ENCODE measurements around the gene LYL1. TPM values are rescaled to one million over a fixed set of nuclear protein-coding genes. Genes with fewer than 3 reads are reported as not detected.

The LYL1 gene
- total RNA-seq, 1 experiment from 2014 or later, result 0.59 TPM

- no peak overlapping the region for H3K4me3 ChIP-seq (ENCODE audit: low read depth, low read length)
- Mint-ChIP-seq H3K27me3 (ENCODE audit: insufficient read depth, unreplicated experiment) (peaks cover 12% of the 10 kb centered on the region), H3K36me3 (ENCODE audit: insufficient read depth, unreplicated experiment) (no peaks in the 10 kb centered on the region), H3K9me3 (ENCODE audit: unreplicated experiment) (no peaks in the 10 kb centered on the region), H3K27ac (ENCODE audit: unreplicated experiment) (no peak overlapping the region), H3K4me1 (ENCODE audit: low read depth, unreplicated experiment) (peaks cover 4% of the 10 kb centered on the region), H3K4me3 (ENCODE audit: unreplicated experiment) (no peak overlapping the region)
- H3K4me1 ChIP-seq, result no peaks in the 10 kb centered on the region
- intact Hi-C loops (cut with micrococcal nuclease; ENCODE audit: unreplicated experiment), result no loop called here
- H3K9me3 ChIP-seq, result no peaks in the 10 kb centered on the region
- no peak for DNase-seq
- TF ChIP-seq CTCF (IDR thresholded peaks at IDR 0.05; ENCODE audit: insufficient read depth in 1 of 2, low read depth in 1 of 2, low read length in 1 of 2, severe bottlenecking in 1 of 2, unreplicated experiment in 1 of 2), result no peak
- CTCF ChIA-PET, result interaction anchor here (1.1 kb wide), 1 partner anchor 121 kb away, joined by 3 read pairs; no protein-coding TSS in a partner anchor
- H3K27me3 ChIP-seq (replicated peaks; ENCODE audit: control insufficient read depth, insufficient read depth, low read length), result no peaks in the 10 kb centered on the region; the same call in none of the 2 replicates
- H3K36me3 ChIP-seq (ENCODE audit: control insufficient read depth, insufficient read depth, low read length), result no peaks in the 10 kb centered on the region
- BruUV-seq (replicated peaks), result no TSS peak
- POLR2A ChIA-PET, result no interaction called here
These were observed 16.3 kb downstream of the LYL1 start for GRCh38 chr19:13086341-13086740.

- Histone ChIP-seq H3K36me3 (ENCODE audit: control insufficient read depth, insufficient read depth, low read length) (no peaks in the 10 kb centered on the region), H3K4me3 (ENCODE audit: low read depth, low read length) (no peak overlapping the region), H3K4me1 (no peaks in the 10 kb centered on the region), H3K27me3 (replicated peaks; ENCODE audit: control insufficient read depth, insufficient read depth, low read length) (no peaks in the 10 kb centered on the region; the same call in none of the 2 replicates), H3K9me3 (no peaks in the 10 kb centered on the region)
- no peak for DNase-seq
- peaks cover 12% of the 10 kb centered on the region for H3K27me3 Mint-ChIP-seq (ENCODE audit: insufficient read depth, unreplicated experiment)
- H3K4me3 Mint-ChIP-seq (ENCODE audit: unreplicated experiment), result no peak overlapping the region
- no peak for TF ChIP-seq CTCF (IDR thresholded peaks at IDR 0.05; ENCODE audit: insufficient read depth in 1 of 2, low read depth in 1 of 2, low read length in 1 of 2, severe bottlenecking in 1 of 2, unreplicated experiment in 1 of 2)
- intact Hi-C loops (cut with micrococcal nuclease; ENCODE audit: unreplicated experiment), result no loop called here
- CTCF ChIA-PET, result interaction anchor here (0.8 to 1.9 kb wide), 2 partner anchors 11 to 108 kb away, joined by 3 to 9 read pairs; no protein-coding TSS in a partner anchor
- H3K36me3 Mint-ChIP-seq (ENCODE audit: insufficient read depth, unreplicated experiment), result no peaks in the 10 kb centered on the region
- POLR2A ChIA-PET, result interaction anchor here (0.5 kb wide), 1 partner anchor 214 kb away, joined by 10 read pairs; no protein-coding TSS in a partner anchor
- H3K4me1 Mint-ChIP-seq (ENCODE audit: low read depth, unreplicated experiment), result peaks cover 4% of the 10 kb centered on the region
- no TSS peak for BruUV-seq (replicated peaks)
- no peaks in the 10 kb centered on the region for H3K9me3 Mint-ChIP-seq (ENCODE audit: unreplicated experiment)
- H3K27ac Mint-ChIP-seq (ENCODE audit: unreplicated experiment), result no peak overlapping the region
These were observed 17.0 kb downstream of the LYL1 start for GRCh38 chr19:13085666-13086065.

- Histone ChIP-seq H3K4me3 (ENCODE audit: low read depth, low read length) (no peak overlapping the region), H3K36me3 (ENCODE audit: control insufficient read depth, insufficient read depth, low read length) (no peaks in the 10 kb centered on the region), H3K9me3 (no peaks in the 10 kb centered on the region), H3K27me3 (replicated peaks; ENCODE audit: control insufficient read depth, insufficient read depth, low read length) (no peaks in the 10 kb centered on the region; the same call in 1 of the 2 replicates), H3K4me1 (no peaks in the 10 kb centered on the region)
- CTCF ChIA-PET, result interaction anchor here (0.6 to 1.9 kb wide), 3 partner anchors 91 to 106 kb away, joined by 3 to 9 read pairs (median 7); no protein-coding TSS in a partner anchor
- no peaks in the 10 kb centered on the region for H3K36me3 Mint-ChIP-seq (ENCODE audit: insufficient read depth, unreplicated experiment)
- no peak overlapping the region for H3K4me3 Mint-ChIP-seq (ENCODE audit: unreplicated experiment)
- H3K27ac Mint-ChIP-seq (ENCODE audit: unreplicated experiment), result no peak overlapping the region
- no peak for TF ChIP-seq CTCF (IDR thresholded peaks at IDR 0.05; ENCODE audit: insufficient read depth in 1 of 2, low read depth in 1 of 2, low read length in 1 of 2, severe bottlenecking in 1 of 2, unreplicated experiment in 1 of 2)
- no peak for DNase-seq
- no TSS peak for BruUV-seq (replicated peaks)
- intact Hi-C loops (cut with micrococcal nuclease; ENCODE audit: unreplicated experiment), result no loop called here
- peaks cover 6% of the 10 kb centered on the region for H3K27me3 Mint-ChIP-seq (ENCODE audit: insufficient read depth, unreplicated experiment)
- H3K9me3 Mint-ChIP-seq (ENCODE audit: unreplicated experiment), result no peaks in the 10 kb centered on the region
- POLR2A ChIA-PET, result no interaction called here
- H3K4me1 Mint-ChIP-seq (ENCODE audit: low read depth, unreplicated experiment), result peaks cover under 1% of the 10 kb centered on the region
These were observed 19.0 kb downstream of the LYL1 start for GRCh38 chr19:13083627-13084026.

All from Caco-2 (cell line).